NCI-H345 (cell line): ENCODE data around the gene TNNT3.

Experiments
- DNase-seq: peaks from one replicate; lab custom pipeline; 2025; lab: John Stamatoyannopoulos, UW

TNNT3 gene

GRCh38 chr11:1958367-1958766, 38.9 kb downstream of the TNNT3 start:
- DNase-seq: no peak

GRCh38 chr11:1959786-1960185, 40.3 kb downstream of the TNNT3 start:
- no peak for DNase-seq

- DNase-seq: no peak
Observed at GRCh38 chr11:1963864-1964263, 44.4 kb downstream of the TNNT3 start.

GRCh38 chr11:1964348-1964747, 44.8 kb downstream of the TNNT3 start:
- no peak for DNase-seq

GRCh38 chr11:1964955-1965354, 45.5 kb downstream of the TNNT3 start:
- no peak for DNase-seq

GRCh38 chr11:1966531-1966930, 47.0 kb downstream of the TNNT3 start:
- no peak for DNase-seq

GRCh38 chr11:1967641-1968225, 48.2 kb downstream of the TNNT3 start:
- DNase-seq: no peak

- no peak for DNase-seq
Observed at GRCh38 chr11:1968454-1969002, 49.0 kb downstream of the TNNT3 start.

GRCh38 chr11:1969035-1969434, 49.5 kb downstream of the TNNT3 start:
- no peak for DNase-seq

GRCh38 chr11:1969776-1970175, 50.3 kb downstream of the TNNT3 start:
- no peak for DNase-seq

- DNase-seq: no peak
Observed at GRCh38 chr11:1970956-1971355, 51.5 kb downstream of the TNNT3 start.

- DNase-seq: no peak
Observed at GRCh38 chr11:1975185-1975584, 55.7 kb downstream of the TNNT3 start.

- DNase-seq: no peak
Observed at GRCh38 chr11:1978720-1979473, 59.4 kb downstream of the TNNT3 start.

- no peak for DNase-seq
Observed at GRCh38 chr11:1979607-1980006, 60.1 kb downstream of the TNNT3 start.

GRCh38 chr11:1982873-1983600, 63.5 kb downstream of the TNNT3 start:
- DNase-seq: no peak

- no peak for DNase-seq
Observed at GRCh38 chr11:1983601-1983961, 64.1 kb downstream of the TNNT3 start.

GRCh38 chr11:1987024-1987423, 67.5 kb downstream of the TNNT3 start:
- no peak for DNase-seq

- no peak for DNase-seq
Observed at GRCh38 chr11:1988174-1988573, 68.7 kb downstream of the TNNT3 start.
